Skeletal muscle cell (primary cell): ENCODE measurements around the gene TXNIP.

ENCODE experiments used
- DNase-seq: peaks from one replicate; pipeline ENCODE4 v3.0.0-alpha.2; 2010; ENCODE audit warnings: low read depth
- H3K4me3 ChIP-seq: 2 replicates; pipeline ENCODE4 v1.5.1; 2011; ENCODE audit warnings: low read depth, mild to moderate bottlenecking, control low read depth, low read length, moderate library complexity

TXNIP gene

GRCh38 chr1:145988773-145989172 is 7.6 kb downstream of the TXNIP start:
- no peak for DNase-seq
- no peak overlapping the region for H3K4me3 ChIP-seq

- DNase-seq: no peak
Observed at GRCh38 chr1:145987926-145988325, 8.5 kb downstream of the TXNIP start.

GRCh38 chr1:145986551-145986950 is 9.8 kb downstream of the TXNIP start:
- no peak overlapping the region for H3K4me3 ChIP-seq
- DNase-seq: no peak

More at GRCh38 chr1:145987926-145988325, 8.5 kb downstream of the TXNIP start:
- no peak overlapping the region for H3K4me3 ChIP-seq

GRCh38 chr1:145985502-145986439 is 10.6 kb downstream of the TXNIP start:
- no peak overlapping the region for H3K4me3 ChIP-seq
- DNase-seq: peak; percentile 73

GRCh38 chr1:145985129-145985501 is 11.3 kb downstream of the TXNIP start:
- H3K4me3 ChIP-seq: no peak overlapping the region
- DNase-seq: no peak

GRCh38 chr1:145983960-145984830 is 12.2 kb downstream of the TXNIP start:
- no peak overlapping the region for H3K4me3 ChIP-seq
- DNase-seq: no peak

DNA sequence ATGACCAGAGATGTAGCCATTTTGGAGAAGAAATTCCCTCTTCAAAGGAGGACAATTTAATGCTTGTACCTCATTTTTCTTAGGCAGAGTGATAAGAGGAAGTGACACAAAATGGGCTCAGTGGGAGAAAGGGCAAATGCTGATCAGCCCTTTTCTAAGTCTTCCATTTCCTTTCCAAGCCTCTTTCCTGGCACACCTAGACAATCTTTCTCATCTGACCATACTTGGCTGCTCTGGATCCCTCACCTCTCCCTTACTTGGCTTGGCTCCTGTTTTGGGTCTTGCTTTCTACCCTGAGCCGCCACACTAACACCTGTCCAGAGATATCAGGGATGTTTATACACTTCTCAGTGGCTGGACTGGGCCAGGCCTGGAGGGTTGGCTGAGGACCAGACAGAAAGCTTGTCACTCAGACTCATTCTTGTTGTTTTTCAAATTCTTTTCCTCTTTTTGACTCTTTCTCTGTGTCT is 13.1 kb downstream of the TXNIP start:
- no peak for DNase-seq
- no peak overlapping the region for H3K4me3 ChIP-seq

- H3K4me3 ChIP-seq: no peak overlapping the region
- no peak for DNase-seq
Observed at GRCh38 chr1:145982010-145982723, 14.2 kb downstream of the TXNIP start.

GRCh38 chr1:145980457-145980994 is 15.9 kb downstream of the TXNIP start:
- no peak for DNase-seq
- H3K4me3 ChIP-seq: no peak overlapping the region

- no peak for DNase-seq
- H3K4me3 ChIP-seq: peak overlapping the region; percentile 7
Observed at GRCh38 chr1:145979746-145980456, 16.5 kb downstream of the TXNIP start.

- peak; percentile 100 for DNase-seq
- peak overlapping the region; percentile 37 for H3K4me3 ChIP-seq
Observed at GRCh38 chr1:145978854-145979745, 17.3 kb downstream of the TXNIP start.

DNA sequence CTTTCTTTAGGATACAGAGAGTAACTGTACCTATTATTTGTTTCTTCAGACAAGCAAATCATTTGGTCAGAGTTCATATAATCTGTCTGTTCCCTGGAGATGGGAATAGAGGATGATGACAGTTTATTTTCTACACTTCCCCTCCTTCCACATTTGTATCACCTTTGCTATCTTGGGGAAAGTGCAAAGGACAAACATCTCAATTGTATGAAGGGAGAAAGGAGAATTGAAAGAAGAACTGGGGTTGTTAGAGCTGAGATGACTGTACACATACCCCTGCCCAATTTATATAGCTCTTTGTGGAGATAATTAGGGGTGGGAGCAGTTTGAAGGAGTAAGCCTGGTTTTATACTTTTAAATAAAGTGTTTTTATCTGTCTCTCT is 17.9 kb downstream of the TXNIP start:
- DNase-seq: no peak
- H3K4me3 ChIP-seq: peak overlapping the region; percentile 37

GRCh38 chr1:145977486-145978470 is 18.6 kb downstream of the TXNIP start:
- DNase-seq: peak; percentile 58
- no peak overlapping the region for H3K4me3 ChIP-seq

- no peak overlapping the region for H3K4me3 ChIP-seq
- no peak for DNase-seq
Observed at GRCh38 chr1:145977016-145977415, 19.4 kb downstream of the TXNIP start.

DNA sequence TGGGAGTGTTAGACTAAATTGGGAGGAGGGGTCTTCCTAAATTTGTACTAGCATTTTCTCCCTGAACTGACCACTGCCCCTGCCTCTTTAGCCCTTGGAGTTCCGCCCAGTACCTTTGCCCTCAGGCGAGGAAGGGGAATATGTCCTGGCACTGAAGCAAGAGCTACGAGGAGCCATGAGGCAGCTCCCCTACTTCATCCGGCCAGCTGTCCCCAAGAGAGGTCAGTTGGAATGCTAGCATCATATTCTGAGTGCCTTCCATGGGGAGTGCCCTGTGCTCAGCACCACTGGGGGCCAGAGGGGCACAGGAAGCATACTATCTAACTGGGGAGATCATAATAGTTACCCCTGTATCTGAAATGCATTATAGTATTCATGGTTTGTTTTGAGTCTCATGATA is 21.2 kb downstream of the TXNIP start:
- H3K4me3 ChIP-seq: no peak overlapping the region
- DNase-seq: no peak

DNA sequence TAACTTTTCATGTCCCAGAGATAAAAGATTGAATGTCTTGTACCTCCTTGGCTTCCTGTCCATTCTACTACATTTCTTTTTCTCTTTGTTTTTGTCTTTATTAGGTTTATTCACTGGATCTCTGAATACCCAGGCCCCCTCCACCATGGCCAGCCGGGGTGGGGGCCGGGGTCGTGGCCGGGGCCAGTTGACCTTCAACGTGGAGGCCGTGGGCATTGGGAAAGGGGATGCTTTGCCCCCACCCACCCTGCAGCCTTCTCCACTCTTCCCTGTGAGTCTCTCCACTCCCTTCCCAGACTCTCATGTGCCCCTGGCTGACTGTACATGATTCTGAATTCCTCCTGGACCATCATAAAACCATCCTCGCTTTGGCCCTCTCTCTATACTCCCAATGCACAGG is 21.7 kb downstream of the TXNIP start:
- no peak for DNase-seq
- no peak overlapping the region for H3K4me3 ChIP-seq

GRCh38 chr1:145972580-145972979 is 23.8 kb downstream of the TXNIP start:
- DNase-seq: no peak
- no peak overlapping the region for H3K4me3 ChIP-seq
